NCI-H2196 (cell line): ENCODE data around the gene C19orf25.

ENCODE experiments used
- DNase-seq: peaks from one replicate; lab custom pipeline; 2025; ENCODE audit not compliant: unreplicated experiment; lab: John Stamatoyannopoulos, UW

The C19orf25 gene

DNA sequence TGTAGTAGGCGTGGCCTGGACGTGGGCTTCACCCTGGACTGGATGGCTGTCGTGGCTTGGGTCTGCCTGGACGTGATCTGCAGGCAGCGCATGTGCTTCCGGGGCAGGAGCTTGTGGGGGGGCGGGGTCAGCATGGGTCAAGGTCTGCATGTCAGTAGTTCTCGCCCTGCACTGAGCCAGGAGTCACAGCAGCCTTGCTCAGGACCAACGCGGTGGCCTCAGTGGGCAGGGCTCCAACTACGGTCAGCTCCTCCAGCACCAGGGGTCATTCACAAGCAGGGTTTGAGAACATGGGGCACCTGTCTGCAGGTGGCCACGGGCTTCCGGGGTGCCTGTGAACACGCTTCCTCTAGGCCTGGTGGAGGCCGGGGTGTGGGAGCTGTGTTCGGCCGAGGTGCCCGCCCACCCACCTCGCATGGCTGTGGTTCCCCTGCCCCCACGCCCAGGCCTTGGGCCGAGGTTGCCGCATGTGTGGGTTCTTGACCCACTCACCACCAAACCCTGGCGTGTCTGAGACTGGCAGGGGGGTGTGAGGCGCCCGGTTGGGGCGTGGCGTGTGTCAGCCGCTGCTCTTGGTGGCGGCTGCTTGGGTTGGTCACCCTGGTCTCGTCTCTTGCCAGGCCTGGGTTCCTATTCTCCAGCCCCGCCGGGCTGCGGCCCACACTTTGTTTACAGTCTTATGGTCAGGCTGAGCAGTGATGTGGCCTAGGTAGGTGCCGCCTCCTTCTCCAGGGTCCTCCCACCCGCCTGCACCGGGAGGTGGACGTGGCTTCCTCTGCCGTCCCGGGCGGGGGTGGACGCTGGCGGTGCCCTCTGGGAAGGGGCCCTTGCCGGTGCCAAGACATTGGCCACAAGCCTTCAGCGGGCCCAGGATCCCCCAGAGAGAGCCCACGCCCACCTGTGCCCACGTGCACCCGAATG lies 45.6 kb downstream of the C19orf25 start:
- no peak for DNase-seq

- no peak for DNase-seq
Measured at GRCh38 chr19:1432507-1432887, 46.5 kb downstream of the C19orf25 start.

DNA sequence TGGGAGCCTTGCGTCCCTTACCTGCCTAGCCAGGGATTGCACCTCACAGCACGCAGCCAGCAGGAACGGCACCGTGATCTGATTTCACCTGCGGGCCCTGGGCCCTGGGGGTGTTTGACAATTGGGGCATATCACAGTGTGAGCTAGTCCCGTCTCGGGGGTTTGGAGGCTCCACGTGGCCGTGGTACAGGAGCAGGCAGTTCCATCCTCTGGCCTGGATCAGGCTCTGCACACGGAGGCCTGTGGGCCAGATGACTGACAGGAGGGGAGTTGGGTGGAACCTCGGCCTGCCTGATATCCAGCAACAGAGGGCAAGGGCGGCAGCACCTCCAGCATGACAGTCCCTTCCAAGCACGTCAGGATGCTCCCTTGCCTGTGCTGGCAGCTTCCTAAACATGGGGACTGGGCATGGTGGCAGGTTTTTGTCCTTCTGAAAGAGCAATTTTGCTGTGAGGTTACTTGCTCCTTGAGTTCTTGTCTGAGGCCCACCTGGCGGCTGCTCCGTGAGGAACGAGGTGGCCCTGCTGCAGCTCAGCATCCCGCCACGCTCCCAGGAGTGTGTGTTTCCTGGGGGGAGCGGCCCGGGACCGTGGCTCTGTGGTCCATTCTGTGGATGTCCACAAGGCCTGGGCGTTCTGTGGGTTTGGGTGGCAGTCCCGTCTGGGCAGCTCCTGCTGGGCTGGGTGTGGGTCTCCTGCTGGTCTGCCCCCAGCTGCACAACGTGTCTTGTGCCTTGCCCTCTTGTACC lies 47.1 kb downstream of the C19orf25 start:
- no peak for DNase-seq

DNA sequence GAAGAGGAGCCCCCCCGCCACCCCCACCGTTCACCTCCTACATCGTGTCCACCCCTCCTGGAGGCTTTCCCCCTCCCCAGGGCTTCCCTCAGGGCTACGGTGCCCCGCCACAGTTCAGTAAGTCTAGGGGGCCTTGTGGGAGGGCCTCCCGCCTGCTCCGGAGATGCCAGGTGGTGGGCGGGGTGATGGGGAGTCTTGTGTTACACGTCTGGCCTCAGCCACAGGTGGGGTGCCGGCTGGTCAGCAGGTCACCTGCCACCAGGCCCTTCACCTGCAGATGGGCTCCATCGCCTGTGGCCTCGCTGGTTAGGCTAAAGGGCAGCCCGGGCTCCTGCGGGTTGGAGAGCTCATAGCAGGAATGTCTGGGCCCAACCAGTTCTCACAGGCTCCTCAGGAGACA lies 48.8 kb downstream of the C19orf25 start:
- DNase-seq = no peak

DNA sequence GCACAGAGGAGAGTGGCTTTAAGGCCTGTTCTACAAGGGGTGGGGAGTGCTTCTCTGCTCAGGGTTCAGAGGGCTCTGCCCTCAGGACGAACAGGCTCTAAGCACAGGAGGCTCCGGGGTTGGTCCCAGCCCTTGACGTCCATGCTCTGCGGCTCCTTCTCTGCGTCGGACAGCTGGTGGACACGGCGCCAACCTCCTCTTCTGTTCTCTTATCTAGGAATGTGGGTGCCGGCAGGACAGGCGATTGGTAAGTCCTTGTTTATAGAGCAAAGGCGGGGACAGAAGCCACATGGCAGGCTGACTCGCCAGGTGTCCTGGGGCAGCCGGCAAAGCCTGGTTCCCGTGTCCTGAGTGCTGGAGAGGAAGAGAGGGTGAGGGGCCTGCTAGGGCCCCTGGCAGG lies 49.3 kb downstream of the C19orf25 start:
- DNase-seq = no peak

GRCh38 chr19:1428738-1429391 lies 50.1 kb downstream of the C19orf25 start:
- no peak for DNase-seq

GRCh38 chr19:1427221-1427920 lies 51.6 kb downstream of the C19orf25 start:
- no peak for DNase-seq

GRCh38 chr19:1426736-1427135 lies 52.3 kb downstream of the C19orf25 start:
- DNase-seq = no peak

GRCh38 chr19:1425902-1426301 lies 53.1 kb downstream of the C19orf25 start:
- DNase-seq = no peak

- DNase-seq = no peak
Measured at GRCh38 chr19:1425102-1425837, 53.7 kb downstream of the C19orf25 start.

GRCh38 chr19:1424192-1424955 lies 54.6 kb downstream of the C19orf25 start:
- no peak for DNase-seq

- no peak for DNase-seq
Measured at GRCh38 chr19:1423436-1424191, 55.4 kb downstream of the C19orf25 start.
